AG08395 (cell line): Measurements from ENCODE around the gene NDUFV3.
"Not testable (repeated sequence)": the region's sequence is repeated elsewhere in the genome, so short reads cannot be mapped to it uniquely, and the experiment has no call there.

Experiments
- DNase-seq: peaks from one replicate; pipeline ENCODE4 v3.0.0; 2012; ENCODE audit warnings: mixed read lengths, low spot score

The NDUFV3 gene

GRCh38 chr21:42900446-42900845, 7.3 kb downstream of the NDUFV3 start:
- no peak for DNase-seq

DNA sequence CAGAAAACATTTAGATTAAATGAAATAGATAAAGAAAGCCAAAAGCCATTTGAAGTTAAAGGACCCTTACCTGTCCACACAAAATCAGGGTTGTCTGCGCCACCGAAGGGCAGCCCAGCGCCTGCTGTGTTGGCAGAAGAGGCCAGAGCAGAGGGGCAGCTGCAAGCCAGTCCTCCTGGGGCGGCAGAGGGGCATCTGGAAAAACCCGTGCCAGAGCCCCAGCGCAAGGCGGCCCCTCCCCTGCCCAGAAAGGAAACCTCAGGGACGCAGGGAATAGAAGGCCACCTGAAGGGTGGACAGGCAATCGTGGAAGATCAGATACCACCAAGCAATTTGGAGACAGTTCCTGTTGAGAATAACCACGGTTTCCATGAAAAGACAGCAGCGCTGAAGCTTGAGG, 10.7 kb downstream of the NDUFV3 start:
- DNase-seq: no peak

GRCh38 chr21:42905195-42905594, 12.1 kb downstream of the NDUFV3 start:
- no peak for DNase-seq

DNA sequence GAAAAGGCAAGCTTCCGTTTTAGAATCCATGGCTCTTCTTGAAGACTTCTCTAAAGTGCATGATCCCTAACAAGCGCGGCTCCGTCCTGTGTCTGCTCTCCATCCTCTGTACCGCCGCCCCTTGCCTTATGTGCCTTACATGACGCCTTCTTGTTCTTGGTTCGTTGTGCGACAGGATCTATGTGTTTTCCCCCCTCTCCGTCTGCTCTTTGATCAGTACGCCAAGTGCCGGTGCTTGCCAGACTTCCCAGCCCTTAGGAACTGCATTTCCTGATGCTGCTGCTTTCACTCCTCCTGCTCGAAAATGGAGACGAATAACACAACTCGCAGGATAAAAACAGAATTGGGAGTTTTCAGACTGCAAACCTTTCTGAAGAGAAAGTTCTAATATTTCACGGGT, 13.1 kb downstream of the NDUFV3 start:
- no peak for DNase-seq

GRCh38 chr21:42908484-42908883, 15.4 kb downstream of the NDUFV3 start:
- DNase-seq: not testable (repeated sequence)

DNA sequence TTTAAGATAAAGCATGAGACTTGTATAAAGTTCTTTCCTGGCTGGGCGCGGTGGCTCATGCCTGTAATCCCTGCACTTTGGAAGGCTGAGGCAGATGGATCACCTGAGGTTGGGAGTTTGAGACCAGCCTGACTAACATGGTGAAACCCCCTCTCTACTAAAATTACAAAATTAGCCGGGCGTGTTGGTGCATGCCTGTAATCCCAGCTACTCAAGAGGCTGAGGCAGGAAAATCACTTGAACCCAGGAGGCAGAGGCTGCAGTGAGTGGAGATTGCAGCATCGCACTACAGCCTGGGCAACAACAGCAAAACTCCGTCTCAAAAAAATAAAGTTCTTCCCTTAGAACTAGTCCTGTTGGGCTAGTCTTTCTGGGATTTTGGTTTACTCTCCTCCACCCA, 18.8 kb downstream of the NDUFV3 start:
- not testable (repeated sequence) for DNase-seq

DNA sequence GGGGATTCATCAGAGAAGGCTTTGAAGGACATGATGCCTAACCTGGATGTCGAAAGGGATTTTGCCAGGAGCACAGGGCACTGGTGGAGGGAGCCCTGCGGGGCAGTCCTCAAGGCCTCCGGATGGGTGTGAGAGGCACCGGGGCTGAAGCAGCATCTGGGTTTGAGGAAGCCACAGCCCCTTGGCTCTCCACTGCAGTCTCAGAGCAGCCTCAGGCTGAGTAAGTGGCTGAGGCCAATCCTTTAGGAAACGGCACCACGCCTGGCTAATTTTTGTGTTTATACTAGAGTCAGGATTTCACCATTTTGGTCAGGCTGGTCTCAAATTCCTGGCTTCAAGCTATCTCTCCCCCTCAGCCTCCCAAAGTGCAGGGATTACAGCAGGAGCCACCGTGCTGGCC, 20.4 kb downstream of the NDUFV3 start:
- no peak for DNase-seq

- DNase-seq: no peak
Observed at GRCh38 chr21:42918291-42918690, 25.2 kb downstream of the NDUFV3 start.

DNA sequence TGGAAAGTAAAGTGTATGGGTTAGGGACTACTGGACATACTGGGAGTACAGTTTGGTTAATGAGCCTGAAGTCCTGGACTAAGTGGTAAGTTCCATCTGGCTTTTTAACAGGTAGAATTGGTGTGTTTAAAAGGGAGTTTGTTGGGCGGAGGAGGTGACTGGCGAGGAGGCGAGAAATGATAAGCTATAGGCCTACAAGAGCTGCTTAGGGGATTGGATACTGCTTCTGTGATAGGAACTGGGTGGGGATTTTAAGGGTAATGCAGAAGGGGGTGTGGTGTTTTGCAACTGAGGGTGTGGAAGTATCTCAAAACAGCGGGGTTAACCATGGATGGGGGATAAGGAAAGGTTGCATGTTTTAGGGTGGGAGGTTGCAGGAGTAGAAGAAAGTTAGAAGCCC, 28.8 kb downstream of the NDUFV3 start:
- no peak for DNase-seq

DNA sequence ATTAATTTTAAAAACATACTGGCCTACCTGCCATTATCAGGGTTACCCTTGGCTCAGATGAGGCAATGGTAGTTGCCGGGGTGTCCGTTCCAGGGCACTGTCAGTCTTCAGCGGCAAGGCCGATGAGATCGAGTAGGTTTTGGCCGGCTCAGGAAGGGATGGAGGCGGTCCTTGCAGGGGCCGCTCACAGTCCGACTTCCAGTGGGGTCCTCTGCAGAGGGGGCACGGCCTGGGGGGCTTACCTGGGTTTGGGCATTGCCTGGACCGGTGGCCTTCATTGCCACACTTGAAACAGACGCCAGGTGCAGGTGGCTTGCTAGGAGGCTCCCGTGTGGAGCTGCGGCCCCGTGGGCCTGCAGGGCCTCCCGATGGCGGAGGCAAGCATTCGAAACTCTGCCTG, 29.8 kb downstream of the NDUFV3 start:
- DNase-seq: no peak

DNA sequence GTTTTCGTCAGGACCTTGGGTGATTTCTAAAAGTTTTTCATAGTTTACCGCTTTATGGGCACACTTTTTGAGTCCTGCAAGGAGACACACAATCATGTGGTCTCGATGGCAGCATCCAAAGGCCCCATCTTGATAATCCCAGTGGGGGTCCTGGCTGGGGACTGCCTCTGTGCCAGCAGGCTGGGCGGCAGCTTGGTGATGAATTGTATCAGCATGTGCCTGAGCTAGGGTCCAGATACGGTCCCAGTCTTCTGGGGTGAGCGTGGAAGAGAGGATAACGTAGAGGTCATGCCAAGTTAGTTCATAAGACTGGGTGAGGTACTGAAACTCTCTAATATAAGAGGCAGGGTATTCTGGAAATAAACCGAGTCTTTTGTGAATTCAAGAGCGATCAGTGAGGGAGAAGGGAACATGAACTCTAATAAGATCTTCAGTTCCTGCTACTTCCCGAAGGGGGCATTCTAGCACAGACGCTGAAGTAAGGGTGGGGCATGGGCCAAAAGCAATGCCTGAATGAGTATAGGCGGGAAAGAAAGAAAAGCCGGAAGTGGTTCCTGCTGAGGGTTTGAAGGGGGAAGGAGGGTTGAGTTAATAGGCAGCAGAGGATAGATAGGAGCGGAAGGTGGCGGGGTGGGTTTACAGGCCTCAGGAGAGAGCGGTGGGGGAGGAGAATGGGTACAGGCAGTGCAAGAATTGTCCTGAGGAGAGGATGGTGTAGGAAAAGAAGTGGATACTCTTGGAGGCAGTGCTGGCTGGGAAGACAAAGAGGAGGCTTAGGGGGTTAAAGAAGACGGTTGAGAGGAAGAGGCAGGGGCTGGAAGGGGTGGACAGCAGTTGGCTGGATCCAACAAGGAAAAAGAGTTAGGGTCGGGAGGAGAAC, 30.7 kb downstream of the NDUFV3 start:
- peak; percentile 88 for DNase-seq

- DNase-seq: no peak
Observed at GRCh38 chr21:42924433-42924751, 31.3 kb downstream of the NDUFV3 start.

DNA sequence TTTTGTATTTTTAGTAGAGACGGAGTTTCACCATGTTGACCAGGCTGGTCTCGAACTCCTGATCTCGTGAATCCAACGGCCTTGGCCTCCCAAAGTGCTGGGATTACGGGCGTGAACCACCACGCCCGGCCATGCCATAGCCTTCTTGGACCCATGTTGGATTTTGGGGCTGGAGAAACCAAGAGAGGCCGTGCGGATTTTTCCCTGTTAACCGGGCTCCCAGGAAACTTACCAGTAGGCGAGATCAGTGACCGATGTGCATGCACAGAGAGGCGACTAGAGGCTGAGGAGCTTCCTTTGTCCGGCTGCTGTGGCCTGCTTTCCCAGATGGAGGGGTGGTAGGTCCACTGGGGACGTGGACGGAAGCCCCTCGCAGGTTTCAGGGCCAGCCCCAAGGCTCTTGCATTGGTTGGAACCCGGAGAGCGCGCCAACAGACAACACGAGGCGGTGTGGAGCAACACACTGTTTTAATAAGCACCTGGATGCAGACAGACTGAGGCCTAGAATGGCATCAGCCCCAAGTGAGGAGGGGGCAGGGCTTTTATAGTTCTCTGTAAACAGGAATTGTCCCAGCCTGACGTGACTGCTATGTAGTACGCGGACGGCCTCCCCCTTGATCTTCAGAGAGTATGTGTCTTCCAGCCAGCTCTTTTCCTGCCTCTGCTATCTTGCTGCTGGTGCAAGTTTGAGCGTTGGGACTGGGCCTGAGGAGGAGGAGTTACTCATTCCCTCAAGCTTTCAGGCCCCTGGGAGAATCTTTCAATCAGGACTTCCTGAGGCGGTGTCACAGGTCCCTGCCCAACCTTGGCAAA, 32.2 kb downstream of the NDUFV3 start, which contains the start of gene ERVH48-1:
ERVH48-1 (minus strand) TSS at position 517 of the 813 bp plus-strand sequence. CDS start 6,624 bp downstream, outside the sequence.
- DNase-seq: no peak

GRCh38 chr21:42927474-42928200, 34.5 kb downstream of the NDUFV3 start:
- DNase-seq: not testable (repeated sequence)

GRCh38 chr21:42929969-42930368, 36.9 kb downstream of the NDUFV3 start:
- no peak for DNase-seq

DNA sequence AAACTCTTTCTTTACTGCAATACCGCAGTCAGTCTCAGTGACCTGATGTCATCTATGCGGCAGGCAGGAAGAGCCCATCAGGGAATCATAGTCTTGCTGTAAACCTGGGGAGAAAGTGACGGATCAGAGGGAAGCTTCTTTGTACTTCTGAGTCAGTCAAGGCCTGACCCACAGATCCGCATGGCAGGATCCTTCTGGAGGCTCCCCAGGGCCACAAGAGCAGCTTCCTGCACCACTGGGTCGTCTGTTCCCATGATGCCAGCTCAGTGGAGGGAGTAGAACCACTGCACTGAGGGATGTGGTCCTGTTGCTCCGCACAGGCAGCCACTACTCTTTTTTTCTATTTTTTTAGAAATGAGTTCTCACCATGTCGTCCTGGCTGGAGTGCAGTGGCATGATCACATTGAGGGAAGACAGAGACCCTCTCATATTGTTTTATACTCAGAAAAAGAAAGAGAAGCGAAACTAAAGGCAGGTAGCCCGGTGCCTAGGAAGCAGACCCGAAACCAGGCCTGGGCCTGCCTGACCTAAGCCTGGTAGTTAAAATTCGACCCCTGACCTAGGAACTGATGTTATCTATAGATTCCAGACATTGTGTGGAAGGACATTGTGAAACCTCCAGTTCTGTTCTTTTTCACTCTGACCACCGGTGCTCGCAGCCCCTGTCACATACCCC, 38.6 kb downstream of the NDUFV3 start:
- no peak for DNase-seq

GRCh38 chr21:42932378-42933136, 39.4 kb downstream of the NDUFV3 start:
- DNase-seq: not testable (repeated sequence)

DNA sequence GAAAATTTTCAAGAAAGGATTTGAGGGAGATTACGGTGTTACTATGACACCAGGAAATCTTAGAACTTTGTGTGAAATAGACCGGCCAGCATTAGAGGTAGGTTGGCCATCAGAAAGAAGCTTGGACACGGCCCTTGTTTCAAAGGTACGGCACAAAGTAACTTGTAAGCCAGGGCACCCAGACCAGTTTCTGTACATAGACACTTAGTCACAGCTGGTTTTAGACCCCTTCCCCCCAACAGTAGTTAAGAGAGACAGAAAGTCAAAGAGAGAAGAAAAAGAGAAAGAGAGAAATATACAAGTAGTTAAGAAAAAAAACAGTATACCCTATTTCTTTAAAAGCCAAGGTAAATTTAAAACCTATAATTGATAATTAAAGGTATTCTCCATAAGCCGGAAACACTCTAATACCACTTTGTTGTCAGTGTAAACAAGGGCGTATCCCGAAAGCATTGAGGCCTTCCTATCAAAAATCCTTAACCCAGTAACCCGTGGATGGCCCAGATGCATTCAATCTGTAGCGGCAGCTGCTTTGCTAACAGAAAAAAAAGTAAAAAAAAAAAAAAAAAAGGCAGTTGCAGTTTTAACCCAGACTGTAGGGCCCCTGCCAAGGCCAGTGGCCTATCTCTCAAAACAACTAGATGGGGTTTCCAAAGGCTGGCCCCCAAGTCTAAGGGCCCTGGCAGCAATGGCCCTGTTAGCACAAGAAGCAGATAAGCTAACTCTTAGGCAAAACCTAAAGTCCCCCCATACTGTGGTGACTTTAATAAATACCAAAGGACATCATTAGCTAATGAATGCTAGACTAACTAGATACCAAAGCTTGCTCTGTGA, 40.2 kb downstream of the NDUFV3 start:
- DNase-seq: not testable (repeated sequence)

GRCh38 chr21:42933973-42934372, 40.9 kb downstream of the NDUFV3 start:
- DNase-seq: not testable (repeated sequence)

DNA sequence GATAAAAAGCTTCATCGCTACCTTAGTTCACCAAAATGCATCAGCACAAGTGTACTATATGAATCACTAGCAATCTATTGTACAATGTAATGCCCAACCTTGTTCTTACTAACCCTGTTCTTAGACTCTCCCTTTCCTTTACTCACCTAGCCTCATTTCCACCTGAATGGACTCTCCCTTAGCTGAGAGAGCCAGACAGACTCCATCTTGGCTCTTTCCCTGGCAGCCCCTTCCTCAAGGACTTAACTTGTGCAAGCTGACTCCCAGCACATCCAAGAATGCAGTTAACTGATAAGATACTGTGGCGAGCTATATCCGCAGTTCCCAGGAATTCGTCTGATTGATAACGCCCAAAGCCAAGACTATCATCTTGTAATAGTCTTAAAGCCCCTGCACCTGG, 43.3 kb downstream of the NDUFV3 start:
- not testable (repeated sequence) for DNase-seq
